Measurements from ENCODE around the gene VAV2. TPM values are rescaled to one million over a fixed set of nuclear protein-coding genes. Genes with fewer than 3 reads are reported as not detected.

The VAV2 gene
- total and polyA plus RNA-seq, 2 experiments from 2014 or later: 8.1 to 28.9 TPM

GRCh38 chr9:133791069-133791468 is 201.1 kb downstream of the VAV2 start (continued):
- TF ChIP-seq ZNF462 (CRISPR knock-in tag; IDR thresholded peaks at IDR 0.05): no peak
- no peak for TF ChIP-seq EZH2phosphoT487 (IDR thresholded peaks at IDR 0.05; ENCODE audit: unreplicated experiment)
- TF ChIP-seq POLR2AphosphoS5 (IDR thresholded peaks at IDR 0.05; ENCODE audit: low read depth): no peak
- TF ChIP-seq JUNB (IDR thresholded peaks at IDR 0.05; ENCODE audit: unreplicated experiment): no peak
- no peak for TF ChIP-seq NANOG (IDR thresholded peaks at IDR 0.05; ENCODE audit: borderline replicate concordance)
- no peak for TF ChIP-seq ZNF331 (CRISPR knock-in tag; IDR thresholded peaks at IDR 0.05; ENCODE audit: low read depth)
- no peak for TF ChIP-seq ZNF114 (CRISPR knock-in tag; IDR thresholded peaks at IDR 0.05)
- TF ChIP-seq ETS1 (IDR thresholded peaks at IDR 0.05): no peak

GRCh38 chr9:133789778-133790177 is 202.3 kb downstream of the VAV2 start:
- no peak overlapping the region for H3K27ac Mint-ChIP-seq
- Histone ChIP-seq H3K4me2 (no peak overlapping the region), H4K20me1 (replicated peaks; ENCODE audit: insufficient read depth) (no peaks in the 10 kb centered on the region), H2AFZ (no peak overlapping the region), H3K9me2 (ENCODE audit: insufficient read depth) (no peaks in the 10 kb centered on the region), H3K27ac (ENCODE audit: low read depth) (no peak overlapping the region), H3F3A (replicated peaks; ENCODE audit: low read depth) (no peaks in the 10 kb centered on the region), H3K79me2 (replicated peaks; ENCODE audit: insufficient read depth) (no peaks in the 10 kb centered on the region), H3K4me3 (no peak overlapping the region), H3K36me3 (ENCODE audit: insufficient read depth) (no peaks in the 10 kb centered on the region), H3K27me3 (ENCODE audit: insufficient read depth) (no peaks in the 10 kb centered on the region), H3K4me1 (ENCODE audit: insufficient read depth) (no peaks in the 10 kb centered on the region)
- H3K9me3 Mint-ChIP-seq: no peaks in the 10 kb centered on the region
- no peak for TF ChIP-seq ZNF462 (CRISPR knock-in tag; IDR thresholded peaks at IDR 0.05)
- DNase-seq (ENCODE audit: low spot score) (no peak), ATAC-seq (no peak)
- no peak overlapping the region for H3K4me3 Mint-ChIP-seq
- H3K4me1 Mint-ChIP-seq: peaks cover 17% of the 10 kb centered on the region
- H3K36me3 Mint-ChIP-seq (ENCODE audit: low read depth): peaks cover 16% of the 10 kb centered on the region; the same call in 2 of the 3 replicates
- peaks cover 17% of the 10 kb centered on the region for H3K27me3 Mint-ChIP-seq (ENCODE audit: insufficient read depth, low read depth, poor library complexity)

Measured in GM23338 (cell line).